NCI-H510A treated with DMSO at 0.1 percent for 48 hours (cell line): ENCODE results near the gene GREM2.

Experiments used
- DNase-seq: peaks from one replicate; lab custom pipeline; 2025; lab: John Stamatoyannopoulos, UW

The GREM2 gene

DNA sequence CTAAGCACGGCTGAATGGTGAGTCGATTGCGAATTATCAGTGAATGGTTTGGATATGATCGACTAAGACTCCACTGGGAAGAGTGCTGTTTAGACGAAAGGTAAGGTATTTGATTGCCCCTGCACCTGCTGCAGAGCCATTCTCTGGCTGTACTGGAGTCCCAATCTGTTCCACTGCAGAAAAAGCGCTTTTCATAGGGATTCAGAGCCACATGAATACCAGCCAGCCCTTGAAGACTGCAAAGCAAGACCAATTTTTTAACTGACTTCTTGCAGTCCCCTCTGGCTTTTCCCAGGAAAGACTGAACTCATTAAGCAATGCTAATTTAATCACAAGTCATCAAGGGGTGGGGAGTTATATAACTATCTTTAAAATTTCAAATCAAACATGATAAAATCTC lies 1.3 kb downstream of the GREM2 start:
- DNase-seq, result no peak

GRCh38 chr1:240609527-240610060 lies 2.4 kb downstream of the GREM2 start:
- no peak for DNase-seq

- DNase-seq, result no peak
Observed at GRCh38 chr1:240608707-240609106, 3.2 kb downstream of the GREM2 start.

DNA sequence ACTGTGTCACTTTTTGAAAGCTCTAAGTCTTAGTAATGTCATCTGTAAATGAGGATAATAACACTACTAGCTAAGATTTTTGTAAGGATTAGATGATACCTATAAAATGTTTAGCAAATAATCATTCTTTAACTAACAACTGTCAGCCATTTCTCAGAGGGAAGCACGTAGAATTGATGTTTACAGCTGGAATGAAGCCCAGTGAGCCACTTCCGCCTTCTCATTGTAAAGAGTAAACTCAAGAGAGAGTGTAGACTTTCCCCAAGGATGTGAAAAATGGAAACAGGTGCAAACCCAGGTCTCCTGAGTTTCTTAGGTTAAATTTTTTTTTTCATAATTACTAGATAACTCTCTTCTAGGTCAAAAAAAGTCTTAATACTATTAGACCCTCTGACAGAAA lies 4.9 kb downstream of the GREM2 start:
- DNase-seq, result no peak

DNA sequence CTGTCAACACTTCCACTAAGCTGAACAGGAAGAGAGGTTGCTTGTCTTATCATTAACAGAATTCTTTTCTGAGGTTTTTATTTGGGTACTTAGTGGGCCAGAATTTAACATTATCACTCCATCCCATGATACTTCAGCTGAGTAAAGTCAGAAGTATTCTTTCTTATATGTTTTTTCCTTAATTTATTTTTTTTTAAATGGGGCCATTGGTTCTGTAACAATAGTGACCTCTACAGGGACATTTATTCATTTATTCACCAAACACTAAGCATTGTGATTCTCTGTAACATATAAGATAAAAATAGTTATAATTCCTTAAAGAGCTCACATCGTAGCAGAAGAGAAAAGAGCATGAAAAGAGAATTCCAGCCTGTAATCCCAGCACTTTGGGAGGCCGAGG lies 9.8 kb downstream of the GREM2 start:
- no peak for DNase-seq

DNA sequence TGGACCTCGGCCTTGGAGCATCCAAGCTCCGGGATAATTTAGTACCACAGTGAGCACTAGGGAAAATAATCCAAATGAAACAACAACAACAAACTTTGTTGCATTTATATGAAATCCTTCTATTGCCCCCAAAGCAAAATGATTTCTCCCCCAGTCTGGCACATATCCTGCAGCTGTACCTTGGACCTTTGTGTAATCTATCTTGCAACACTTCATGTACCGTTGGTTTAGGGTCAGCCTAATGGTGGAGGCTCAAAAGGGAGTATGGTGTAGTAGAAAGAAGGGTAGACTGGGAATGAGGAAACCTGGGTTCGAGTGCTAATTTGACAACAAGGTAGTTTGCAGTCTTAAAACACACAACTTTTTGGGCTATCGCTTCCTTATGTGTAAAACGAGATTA lies 12.1 kb downstream of the GREM2 start:
- DNase-seq, result no peak

DNA sequence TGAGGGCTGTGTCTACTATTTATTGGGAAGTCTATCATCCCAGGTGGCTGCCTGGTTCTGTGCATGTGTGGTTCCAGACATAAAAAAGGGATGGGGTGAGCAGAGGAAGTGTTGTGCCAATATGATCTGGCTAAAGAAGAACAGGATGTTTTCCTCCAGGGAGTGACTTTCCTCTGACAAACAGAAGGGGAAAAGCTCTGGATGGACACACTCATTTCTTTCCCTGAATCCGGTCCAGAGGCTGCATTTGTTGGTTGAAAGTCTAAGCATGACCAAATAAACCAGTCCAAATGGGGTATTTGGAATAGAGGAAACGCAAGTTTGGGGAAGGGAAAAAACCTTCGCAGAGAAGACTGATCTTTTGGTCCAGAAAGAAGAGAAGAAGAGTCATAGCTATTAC lies 12.7 kb downstream of the GREM2 start:
- no peak for DNase-seq

DNA sequence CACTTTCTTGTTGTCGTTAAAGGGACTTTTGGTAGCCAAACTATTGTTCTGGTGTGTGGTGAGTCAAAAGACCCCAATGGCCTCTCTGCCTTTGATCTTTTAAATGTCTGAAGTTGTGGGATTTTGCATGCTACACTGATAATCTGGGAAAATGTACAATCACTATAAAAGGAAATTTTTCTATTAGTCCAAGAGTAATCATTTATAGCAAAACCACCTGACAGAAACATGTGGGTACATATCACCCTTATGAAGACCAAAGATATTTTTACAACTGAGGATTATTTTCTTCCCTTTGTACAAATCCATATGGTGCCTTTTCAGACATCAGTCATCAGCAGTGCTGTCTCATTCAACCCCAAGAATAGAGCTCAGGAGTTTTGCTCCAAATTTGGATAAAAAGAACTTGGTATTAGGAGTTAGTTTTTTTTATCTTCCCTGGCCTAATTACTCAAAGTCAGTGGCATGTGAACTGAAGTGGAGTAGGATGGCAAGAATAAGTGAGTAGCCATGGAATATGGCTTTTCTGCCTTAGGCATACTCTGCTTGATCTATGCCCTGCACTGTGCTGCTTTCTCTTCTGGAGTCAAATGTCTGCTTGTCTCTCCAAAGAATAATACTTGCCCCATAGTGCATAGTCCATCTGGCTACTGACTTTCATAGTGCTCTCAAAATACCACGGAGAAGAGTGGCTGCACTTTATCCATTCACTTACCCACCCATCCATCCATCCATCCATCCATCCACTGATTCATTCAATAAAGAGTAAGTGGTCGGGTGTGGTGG lies 13.5 kb downstream of the GREM2 start:
- DNase-seq, result no peak

- DNase-seq, result no peak
Observed at GRCh38 chr1:240597153-240597745, 14.7 kb downstream of the GREM2 start.

- no peak for DNase-seq
Observed at GRCh38 chr1:240595476-240595875, 16.5 kb downstream of the GREM2 start.

DNA sequence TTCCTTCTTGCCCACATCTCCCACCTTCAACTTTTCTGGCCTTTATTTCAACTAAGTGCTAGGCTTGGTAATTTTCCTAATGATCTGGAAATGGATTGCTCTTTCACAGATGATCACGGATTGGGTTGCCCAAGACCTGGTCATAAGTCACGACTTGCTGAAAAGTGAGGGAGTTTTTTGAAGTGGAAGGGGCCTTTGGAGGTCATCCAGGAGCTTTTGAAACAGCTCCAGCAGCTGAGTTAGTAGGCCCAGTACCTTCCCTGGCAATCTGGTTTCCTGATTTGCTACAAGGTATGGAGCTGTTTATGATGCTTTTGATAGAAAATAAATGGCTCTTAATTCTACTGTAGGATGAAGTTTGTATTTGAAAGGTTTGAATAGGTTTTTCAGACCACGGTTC lies 20.4 kb downstream of the GREM2 start:
- DNase-seq, result no peak

DNA sequence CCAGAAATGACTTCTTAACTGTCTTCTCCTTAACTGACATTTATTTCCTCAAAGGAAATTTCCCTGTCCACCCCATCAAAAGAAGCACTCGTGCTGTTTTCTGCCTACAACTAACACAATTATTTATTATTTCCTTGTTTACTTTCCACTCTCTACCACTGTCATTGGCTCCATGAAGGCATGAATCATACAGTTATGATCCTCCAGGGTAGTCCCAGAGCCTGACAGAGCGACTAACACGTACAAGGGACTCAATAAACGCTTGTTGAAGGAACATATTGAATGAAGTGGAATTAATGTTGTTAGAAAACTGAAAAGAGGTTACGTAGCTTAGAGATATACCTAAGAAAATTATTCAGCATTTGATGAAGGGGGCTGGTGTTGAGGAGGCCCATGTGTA lies 20.9 kb downstream of the GREM2 start:
- DNase-seq, result no peak

DNA sequence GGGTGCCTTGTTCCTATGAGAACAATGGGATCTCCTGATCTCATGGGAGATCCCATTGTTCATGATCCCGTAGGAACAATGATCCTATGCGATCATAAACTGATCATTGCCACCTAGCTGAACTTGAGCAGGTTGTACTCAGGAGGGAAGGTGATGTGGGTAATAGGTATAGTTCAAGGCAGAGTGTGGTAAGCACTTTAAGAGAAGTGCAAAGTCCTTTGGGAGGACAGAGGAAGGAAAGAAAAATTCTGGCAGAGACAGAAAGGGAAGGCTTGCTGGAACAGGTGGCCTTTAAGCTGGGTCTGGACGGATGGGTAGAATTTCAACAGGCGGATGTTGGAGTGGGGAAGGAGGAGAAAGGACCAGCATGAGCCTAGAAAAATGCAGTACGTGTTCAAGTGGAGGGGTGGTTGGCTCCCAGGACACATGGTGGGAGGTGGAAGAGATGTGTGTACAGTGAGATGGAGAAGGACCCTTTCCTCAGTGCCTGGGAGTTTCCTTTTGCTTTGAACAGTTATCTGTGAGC lies 22.3 kb downstream of the GREM2 start:
- no peak for DNase-seq

DNA sequence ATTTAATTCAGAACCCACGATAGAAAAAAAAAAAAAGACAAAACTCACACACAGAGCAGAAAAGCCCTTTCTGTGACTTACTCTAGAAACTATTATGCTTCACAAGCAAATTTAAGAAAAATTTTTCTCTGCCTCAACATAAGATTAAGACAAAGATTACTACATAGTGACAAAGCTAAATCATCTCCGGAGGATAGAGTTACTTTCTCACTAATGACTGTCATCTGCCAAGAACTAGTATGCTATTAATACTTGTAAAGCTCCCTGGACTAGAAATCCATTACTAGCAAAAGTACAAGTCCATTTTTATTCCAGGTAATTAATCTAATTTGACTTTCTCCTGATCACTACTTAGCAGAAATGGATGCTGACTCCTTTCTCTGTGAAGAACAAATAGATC lies 25.9 kb downstream of the GREM2 start:
- DNase-seq, result no peak

DNA sequence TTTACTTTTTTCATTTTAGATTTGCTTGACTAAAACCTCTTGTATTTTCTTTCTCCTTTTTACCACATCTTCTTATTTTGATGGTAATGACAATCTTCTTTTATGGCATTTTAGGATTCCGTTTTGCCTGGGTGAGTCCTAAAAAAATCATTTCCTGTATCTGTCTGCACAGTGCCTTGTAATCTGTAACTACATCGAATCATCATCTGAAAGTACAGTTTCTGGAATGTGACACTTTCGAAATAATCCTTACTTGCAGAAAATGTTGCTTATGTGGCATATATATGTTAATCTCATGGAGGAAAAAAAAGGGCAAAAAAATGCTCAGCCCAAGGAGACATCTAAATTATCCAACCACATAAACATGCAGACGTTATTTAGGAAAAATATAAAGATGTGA lies 29.0 kb downstream of the GREM2 start:
- no peak for DNase-seq

DNA sequence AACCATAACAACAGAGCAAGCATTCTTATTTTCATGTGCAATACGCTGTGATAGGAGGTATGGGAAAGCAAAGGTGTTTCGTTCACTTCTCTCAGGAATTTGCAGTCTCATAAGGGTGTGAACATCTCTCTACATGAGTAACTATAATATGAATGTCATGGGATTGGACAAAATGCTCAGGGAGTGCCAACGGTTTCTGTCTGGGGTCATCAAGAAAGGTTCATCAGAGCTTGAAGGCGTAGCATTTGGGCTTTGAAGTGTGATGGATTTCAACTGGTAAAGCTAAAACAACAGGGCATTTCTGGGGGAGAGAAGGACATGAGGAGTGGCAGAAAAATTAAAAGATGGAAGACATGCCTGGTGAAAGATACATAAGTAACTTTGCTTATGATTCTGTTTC lies 32.4 kb downstream of the GREM2 start:
- DNase-seq, result no peak

- DNase-seq, result no peak
Observed at GRCh38 chr1:240577095-240577494, 34.9 kb downstream of the GREM2 start.

GRCh38 chr1:240575981-240576662 lies 35.8 kb downstream of the GREM2 start:
- DNase-seq, result no peak

- no peak for DNase-seq
Observed at GRCh38 chr1:240572328-240572727, 39.6 kb downstream of the GREM2 start.

DNA sequence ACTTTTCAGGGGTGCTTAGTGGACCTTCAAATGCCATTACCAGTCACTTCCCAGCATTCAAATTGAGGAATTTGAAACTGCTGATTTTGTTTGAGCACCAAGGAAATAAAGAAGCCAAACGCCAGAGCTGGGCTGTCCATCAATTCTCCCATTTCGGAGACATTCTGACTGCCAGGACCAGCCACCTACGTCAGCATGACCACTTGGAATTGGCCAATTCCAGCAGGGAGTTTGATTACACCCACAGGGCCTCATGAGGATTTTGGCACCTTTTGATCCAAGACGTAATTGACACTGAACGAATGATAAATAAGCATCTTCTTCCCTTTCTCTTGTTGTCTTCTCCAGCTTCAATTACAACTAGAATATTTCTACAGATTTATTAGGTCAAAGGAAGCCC lies 40.2 kb downstream of the GREM2 start:
- no peak for DNase-seq

- DNase-seq, result no peak
Observed at GRCh38 chr1:240567066-240567465, 44.9 kb downstream of the GREM2 start.

GRCh38 chr1:240562779-240563178 lies 49.2 kb downstream of the GREM2 start:
- DNase-seq, result no peak

DNA sequence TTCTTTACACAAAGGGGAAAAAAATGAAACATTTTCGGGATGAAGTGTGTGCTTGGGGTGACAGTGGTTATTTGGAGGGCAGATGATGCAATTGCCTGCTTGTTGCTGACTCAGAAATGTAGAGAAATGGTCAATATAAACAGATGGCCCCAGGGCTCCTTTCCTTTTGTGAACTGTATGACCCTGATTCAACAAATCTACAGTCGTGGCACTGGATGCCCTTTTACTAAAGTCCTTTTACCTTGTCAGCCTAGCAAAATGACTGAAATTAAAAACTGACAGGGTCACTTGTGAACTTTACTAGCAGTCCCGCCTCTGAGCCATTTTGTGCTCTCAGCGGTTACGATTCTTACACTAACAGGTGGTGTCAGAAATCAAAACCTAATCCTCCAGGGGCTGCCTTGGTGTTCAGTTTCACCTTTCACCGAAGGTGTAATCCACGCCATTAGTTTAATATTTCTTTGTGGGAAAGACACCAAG lies 49.8 kb downstream of the GREM2 start:
- no peak for DNase-seq
